Activated CD4-positive, alpha-beta memory T cell treated with anti-CD3 and anti-CD28 coated beads for 36 hours (primary cell): ENCODE results near the gene SPATC1L. TPM values are rescaled to one million over a fixed set of nuclear protein-coding genes. Genes with fewer than 3 reads are reported as not detected.

Experiments
- CTCF ChIA-PET: fragments of 350-600 bp; sonication (Branson Sonifier 250); formaldehyde crosslinking; loops from one replicate; lab custom pipeline; 2021; ENCODE audit warnings: antibody characterized with exemption, inconsistent platforms; lab: Charles Lee
- POLR2A ChIA-PET: fragments of 350-600 bp; sonication (Branson Sonifier 250); formaldehyde crosslinking; loops from one replicate; lab custom pipeline; 2021; ENCODE audit warnings: antibody characterized with exemption; lab: Charles Lee
- DNase-seq: peaks from one replicate; pipeline ENCODE4 v3.0.0-alpha.2; 2020
- H3K27ac Mint-ChIP-seq: one replicate; pipeline ENCODE4 v1.8.0; 2021; ENCODE audit warnings: mixed read lengths
- H3K27me3 Mint-ChIP-seq: one replicate; pipeline ENCODE4 v1.8.0; 2021; ENCODE audit warnings: mixed read lengths
- H3K36me3 Mint-ChIP-seq: one replicate; pipeline ENCODE4 v1.8.0; 2021; ENCODE audit warnings: mixed read lengths
- H3K4me1 Mint-ChIP-seq: one replicate; pipeline ENCODE4 v1.8.0; 2021; ENCODE audit warnings: low read depth, mixed read lengths
- H3K4me3 Mint-ChIP-seq: one replicate; pipeline ENCODE4 v1.8.0; 2021; ENCODE audit warnings: mild to moderate bottlenecking, mixed read lengths
- H3K9me3 Mint-ChIP-seq: one replicate; pipeline ENCODE4 v1.8.0; 2021; ENCODE audit warnings: mixed read lengths
- intact Hi-C: fragments of 100-400 bp; cut with micrococcal nuclease; formaldehyde crosslinking; loops from one replicate; pipeline ENCODE4 v1.15.1; 2023
- total RNA-seq, 2 experiments: library from RNA; stranded (reverse); gene quantifications; one replicate each; pipeline ENCODE4 v1.2.3, GENCODE V29; 2021

SPATC1L gene
- total RNA-seq, 2 experiments from 2014 or later = 5.7 to 6.7 TPM

DNA sequence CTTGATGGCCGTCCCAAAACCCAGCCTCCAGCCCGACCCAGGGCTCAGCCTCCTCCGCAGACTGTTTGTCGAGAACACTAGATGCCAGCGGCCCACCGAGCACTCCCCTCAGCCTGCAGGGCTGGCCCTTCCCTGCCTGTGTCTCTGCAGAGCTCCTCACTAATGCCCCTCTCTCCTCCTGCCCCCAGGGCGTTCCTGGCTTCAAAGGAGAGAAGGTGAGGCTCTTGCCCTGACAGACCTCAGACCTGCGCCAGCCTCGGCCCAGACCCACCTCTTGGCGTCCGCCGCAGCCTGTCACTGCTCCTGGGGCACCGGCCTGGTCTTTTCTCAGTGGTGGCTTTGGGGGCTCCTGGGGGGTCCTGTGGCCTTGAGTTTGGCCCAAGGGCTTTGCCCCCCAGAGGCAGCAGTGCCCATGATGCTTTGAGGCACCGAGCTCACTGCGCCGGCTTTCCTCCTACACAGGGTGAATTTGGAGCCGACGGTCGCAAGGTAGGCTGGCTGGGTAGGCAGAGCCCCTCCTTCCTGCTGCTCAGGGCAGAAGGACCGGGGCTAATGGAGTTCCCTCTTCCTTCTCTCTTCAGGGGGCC, 68.0 kb downstream of the SPATC1L start:
- ChIA-PET POLR2A (no interaction called here), CTCF (no interaction called here)
- no peak overlapping the region for H3K27ac Mint-ChIP-seq
- no peaks in the 10 kb centered on the region for H3K9me3 Mint-ChIP-seq
- H3K27me3 Mint-ChIP-seq = no peaks in the 10 kb centered on the region
- no peak overlapping the region for H3K4me3 Mint-ChIP-seq
- H3K4me1 Mint-ChIP-seq = no peaks in the 10 kb centered on the region
- no peaks in the 10 kb centered on the region for H3K36me3 Mint-ChIP-seq
- intact Hi-C loops = no loop called here
- DNase-seq = no peak

DNA sequence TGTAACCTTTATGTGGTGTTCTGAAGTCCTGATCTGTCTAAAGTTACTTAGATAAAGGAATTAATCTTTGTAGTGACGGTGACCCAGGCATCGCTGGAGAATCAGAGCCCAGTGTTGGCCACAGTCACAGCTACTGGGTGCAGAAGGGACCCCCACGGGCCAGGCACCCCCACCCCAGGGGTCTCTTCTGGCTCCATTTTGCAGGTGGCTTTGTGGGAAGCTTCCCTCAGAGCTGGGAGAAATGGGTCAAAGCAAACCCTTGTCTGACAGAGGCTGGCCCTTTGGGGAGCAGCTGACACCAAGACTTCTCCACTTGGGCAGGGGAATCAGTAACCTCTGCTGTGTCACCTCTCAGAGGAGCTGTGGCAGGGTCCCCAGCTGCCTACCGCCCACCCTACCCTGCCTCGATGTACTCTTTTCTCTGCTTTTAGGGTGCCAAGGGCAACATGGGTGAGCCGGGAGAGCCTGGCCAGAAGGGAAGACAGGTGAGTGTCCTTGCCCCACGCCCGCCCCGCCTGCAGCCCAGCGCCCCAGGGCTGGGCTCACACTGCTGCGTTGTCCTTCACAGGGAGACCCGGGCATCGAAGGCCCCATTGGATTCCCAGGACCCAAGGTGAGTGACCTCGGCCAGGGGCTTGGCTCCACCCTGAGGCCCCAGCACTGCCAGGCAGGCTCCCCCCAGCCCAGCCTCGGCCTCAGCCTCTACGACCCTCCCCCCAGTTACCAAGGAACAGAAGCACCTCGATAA, 68.6 kb downstream of the SPATC1L start:
- DNase-seq = no peak
- intact Hi-C loops = no loop called here
- CTCF ChIA-PET = no interaction called here

DNA sequence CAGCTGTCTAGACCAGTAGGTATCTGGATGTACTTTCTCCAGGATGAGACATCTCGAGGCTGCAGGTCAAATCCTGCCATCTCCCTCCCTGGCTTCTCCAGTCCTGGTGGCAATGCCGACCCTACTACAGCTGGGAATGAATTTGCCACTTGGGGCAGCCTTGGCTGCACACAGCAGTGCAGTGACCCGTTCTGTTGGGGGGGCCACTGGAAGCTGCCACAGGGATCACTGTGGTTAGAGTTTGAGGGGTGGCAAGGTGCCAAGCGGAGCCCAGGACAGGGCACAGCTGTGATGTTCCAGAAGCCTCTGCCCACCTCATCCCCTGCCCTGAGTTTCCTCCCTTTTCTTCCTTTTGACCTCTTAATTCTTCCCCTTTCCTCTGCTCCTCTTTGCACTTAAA, 69.3 kb downstream of the SPATC1L start:
- CTCF ChIA-PET = no interaction called here

More for the DNA sequence above, 68.6 kb downstream of the SPATC1L start:
- no peak overlapping the region for H3K27ac Mint-ChIP-seq
- no peak overlapping the region for H3K4me3 Mint-ChIP-seq
- H3K27me3 Mint-ChIP-seq = no peaks in the 10 kb centered on the region
- H3K4me1 Mint-ChIP-seq = no peaks in the 10 kb centered on the region
- POLR2A ChIA-PET = no interaction called here
- H3K36me3 Mint-ChIP-seq = no peaks in the 10 kb centered on the region
- no peaks in the 10 kb centered on the region for H3K9me3 Mint-ChIP-seq

DNA sequence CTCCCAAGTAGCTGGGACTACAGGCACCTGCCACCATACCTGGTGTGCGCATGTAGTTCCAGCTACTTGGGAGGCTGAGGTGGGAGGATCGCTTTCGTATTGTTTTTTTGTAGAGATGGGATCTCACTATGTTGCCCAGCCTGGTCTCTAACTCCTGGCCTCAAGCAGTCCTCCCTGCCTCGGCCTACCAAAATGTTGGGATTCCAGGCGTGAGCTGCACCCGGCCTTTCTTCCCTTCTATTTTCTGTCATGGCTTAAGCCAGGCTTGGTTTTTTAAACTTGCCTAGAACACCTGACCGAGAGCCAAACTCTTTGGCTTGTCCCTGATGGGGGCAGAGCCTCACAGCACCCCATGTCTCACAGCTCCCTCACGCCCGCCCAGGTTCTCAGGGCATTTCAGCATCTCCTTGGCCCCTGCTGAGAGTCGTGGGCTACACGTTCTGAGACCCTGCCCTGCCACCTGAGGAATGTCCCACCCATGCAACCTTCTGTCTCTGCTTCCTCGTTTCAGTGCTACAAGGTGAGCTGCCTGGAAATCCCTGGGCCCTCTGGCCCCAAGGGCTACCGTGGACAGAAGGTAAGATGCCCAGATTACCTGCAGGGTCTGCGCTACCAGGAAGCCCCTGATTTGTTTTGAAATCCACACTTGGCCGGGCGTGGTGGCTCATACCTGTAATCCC, 70.6 kb downstream of the SPATC1L start:
- no peaks in the 10 kb centered on the region for H3K36me3 Mint-ChIP-seq
- DNase-seq = peak; percentile 2
- no peaks in the 10 kb centered on the region for H3K4me1 Mint-ChIP-seq
- peaks cover under 1% of the 10 kb centered on the region for H3K9me3 Mint-ChIP-seq
- ChIA-PET POLR2A (no interaction called here), CTCF (no interaction called here)
- H3K4me3 Mint-ChIP-seq = no peak overlapping the region
- no peaks in the 10 kb centered on the region for H3K27me3 Mint-ChIP-seq
- no peak overlapping the region for H3K27ac Mint-ChIP-seq
- intact Hi-C loops = no loop called here

More for the DNA sequence above, 69.3 kb downstream of the SPATC1L start:
- no peak overlapping the region for H3K4me3 Mint-ChIP-seq
- intact Hi-C loops = no loop called here
- no peak overlapping the region for H3K27ac Mint-ChIP-seq
- no peaks in the 10 kb centered on the region for H3K27me3 Mint-ChIP-seq
- no peak for DNase-seq
- no peaks in the 10 kb centered on the region for H3K4me1 Mint-ChIP-seq
- H3K36me3 Mint-ChIP-seq = no peaks in the 10 kb centered on the region
- no peaks in the 10 kb centered on the region for H3K9me3 Mint-ChIP-seq
- POLR2A ChIA-PET = no interaction called here

DNA sequence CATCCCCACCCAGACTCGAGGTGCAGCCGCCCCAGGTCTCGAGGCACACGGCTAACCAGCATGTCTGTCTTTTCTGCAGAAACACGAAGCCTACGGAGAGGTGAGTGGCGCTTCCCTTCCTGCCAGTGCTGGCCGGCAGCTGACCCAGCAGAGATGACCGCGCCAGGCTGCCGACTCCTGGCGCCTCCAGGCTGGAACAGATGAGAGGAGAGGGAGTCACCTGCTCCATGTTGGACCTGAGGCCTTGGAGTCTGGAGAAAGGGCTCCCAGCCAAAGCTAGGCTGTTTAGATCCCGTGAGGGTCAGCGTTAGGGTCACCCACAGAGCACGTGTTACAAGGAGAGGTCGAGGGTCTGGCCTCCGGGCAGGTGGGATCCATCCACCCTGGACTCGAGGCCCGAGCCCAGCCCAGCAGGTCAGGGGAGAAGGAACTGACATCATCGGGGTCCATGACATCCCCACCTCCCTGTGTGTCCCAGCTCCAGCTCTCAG, 71.5 kb downstream of the SPATC1L start:
- Mint-ChIP-seq H3K27ac (no peak overlapping the region), H3K4me1 (no peaks in the 10 kb centered on the region), H3K9me3 (peaks cover 9% of the 10 kb centered on the region), H3K36me3 (no peaks in the 10 kb centered on the region), H3K4me3 (no peak overlapping the region), H3K27me3 (no peaks in the 10 kb centered on the region)
- CTCF ChIA-PET = no interaction called here
- peak; percentile 1 for DNase-seq
- intact Hi-C loops = no loop called here
- POLR2A ChIA-PET = no interaction called here

DNA sequence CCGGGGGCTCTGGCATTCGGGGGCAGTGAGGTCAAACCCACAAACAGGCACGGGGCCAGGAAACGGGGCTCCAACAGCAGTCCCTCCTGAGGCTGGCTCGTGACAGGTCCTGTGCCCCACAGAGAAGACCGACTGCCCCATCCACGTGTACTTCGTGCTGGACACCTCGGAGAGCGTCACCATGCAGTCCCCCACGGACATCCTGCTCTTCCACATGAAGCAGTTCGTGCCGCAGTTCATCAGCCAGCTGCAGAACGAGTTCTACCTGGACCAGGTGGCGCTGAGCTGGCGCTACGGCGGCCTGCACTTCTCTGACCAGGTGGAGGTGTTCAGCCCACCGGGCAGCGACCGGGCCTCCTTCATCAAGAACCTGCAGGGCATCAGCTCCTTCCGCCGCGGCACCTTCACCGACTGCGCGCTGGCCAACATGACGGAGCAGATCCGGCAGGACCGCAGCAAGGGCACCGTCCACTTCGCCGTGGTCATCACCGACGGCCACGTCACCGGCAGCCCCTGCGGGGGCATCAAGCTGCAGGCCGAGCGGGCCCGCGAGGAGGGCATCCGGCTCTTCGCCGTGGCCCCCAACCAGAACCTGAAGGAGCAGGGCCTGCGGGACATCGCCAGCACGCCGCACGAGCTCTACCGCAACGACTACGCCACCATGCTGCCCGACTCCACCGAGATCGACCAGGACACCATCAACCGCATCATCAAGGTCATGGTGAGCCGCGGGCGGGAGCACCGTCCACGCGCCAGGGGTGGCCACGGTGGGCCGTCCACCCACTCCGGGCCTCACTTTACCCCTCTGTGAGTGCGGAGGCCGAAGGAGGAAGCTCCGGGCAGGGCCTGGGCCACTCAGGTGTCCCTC, 72.2 kb downstream of the SPATC1L start:
- peaks cover 15% of the 10 kb centered on the region for H3K9me3 Mint-ChIP-seq

DNA sequence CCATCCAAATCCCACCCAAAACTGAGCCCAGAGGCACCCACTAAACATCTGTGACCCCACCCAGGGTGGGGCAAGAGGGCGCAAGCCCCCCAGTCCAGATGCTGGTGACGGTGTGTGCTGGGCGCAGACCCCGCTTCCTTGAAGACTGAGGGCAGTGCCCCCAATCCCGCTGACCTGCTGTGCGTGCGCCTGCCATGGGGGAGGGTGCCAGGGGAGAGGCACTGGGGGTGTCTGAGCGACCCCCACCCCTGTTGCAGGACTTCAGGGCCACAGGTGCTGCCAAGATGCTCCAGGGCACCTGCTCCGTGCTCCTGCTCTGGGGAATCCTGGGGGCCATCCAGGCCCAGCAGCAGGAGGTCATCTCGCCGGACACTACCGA, 73.1 kb downstream of the SPATC1L start:
- Mint-ChIP-seq H3K4me3 (no peak overlapping the region), H3K9me3 (peaks cover 16% of the 10 kb centered on the region), H3K27ac (no peak overlapping the region), H3K4me1 (no peaks in the 10 kb centered on the region), H3K27me3 (peaks cover 1% of the 10 kb centered on the region), H3K36me3 (peaks cover 4% of the 10 kb centered on the region)
- ChIA-PET POLR2A (no interaction called here), CTCF (no interaction called here)
- DNase-seq = no peak
- intact Hi-C loops = no loop called here

More for the DNA sequence above, 72.2 kb downstream of the SPATC1L start:
- Mint-ChIP-seq H3K36me3 (peaks cover 4% of the 10 kb centered on the region), H3K27ac (no peak overlapping the region), H3K27me3 (no peaks in the 10 kb centered on the region), H3K4me3 (no peak overlapping the region), H3K4me1 (no peaks in the 10 kb centered on the region)
- POLR2A ChIA-PET = no interaction called here
- DNase-seq = peak; percentile 5
- intact Hi-C loops = no loop called here
- CTCF ChIA-PET = no interaction called here

Other genes starting within 250 kb of the SPATC1L start
- gene COL6A1, start 202.7 kb downstream of the SPATC1L start, total RNA-seq = under 1 TPM; 0.39 to 0.40 TPM
- gene COL6A2, start 86.3 kb downstream of the SPATC1L start, total RNA-seq = 1 to 10 TPM; 4.3 to 4.8 TPM
- gene FTCD, start 28.9 kb downstream of the SPATC1L start, total RNA-seq = under 1 TPM in 1 of 2 experiments, not detected in 1; 0.22 TPM
- gene LSS, start 44.3 kb upstream of the SPATC1L start, total RNA-seq = 10 to 100 TPM; 22.7 to 22.8 TPM
- gene MCM3AP, start 101.2 kb upstream of the SPATC1L start, total RNA-seq = 100 to 1,000 TPM; 117 to 126 TPM
- 10 to 100 TPM; 14.4 to 14.8 TPM for gene YBEY, start 101.9 kb upstream of the SPATC1L start, total RNA-seq
- 10 to 100 TPM; 25.8 to 28.1 TPM for gene C21orf58, start 139.4 kb upstream of the SPATC1L start, total RNA-seq
- 10 to 100 TPM; 48.5 to 50.6 TPM for gene PCNT, start 139.7 kb upstream of the SPATC1L start, total RNA-seq